Measurements from ENCODE around the gene CASQ2. TPM values are rescaled to one million over a fixed set of nuclear protein-coding genes. Genes with fewer than 3 reads are reported as not detected.

Gene CASQ2
- total RNA-seq, 4 donors from 2014 or later = 5.9 to 11.2 (median 9.4) TPM

DNA sequence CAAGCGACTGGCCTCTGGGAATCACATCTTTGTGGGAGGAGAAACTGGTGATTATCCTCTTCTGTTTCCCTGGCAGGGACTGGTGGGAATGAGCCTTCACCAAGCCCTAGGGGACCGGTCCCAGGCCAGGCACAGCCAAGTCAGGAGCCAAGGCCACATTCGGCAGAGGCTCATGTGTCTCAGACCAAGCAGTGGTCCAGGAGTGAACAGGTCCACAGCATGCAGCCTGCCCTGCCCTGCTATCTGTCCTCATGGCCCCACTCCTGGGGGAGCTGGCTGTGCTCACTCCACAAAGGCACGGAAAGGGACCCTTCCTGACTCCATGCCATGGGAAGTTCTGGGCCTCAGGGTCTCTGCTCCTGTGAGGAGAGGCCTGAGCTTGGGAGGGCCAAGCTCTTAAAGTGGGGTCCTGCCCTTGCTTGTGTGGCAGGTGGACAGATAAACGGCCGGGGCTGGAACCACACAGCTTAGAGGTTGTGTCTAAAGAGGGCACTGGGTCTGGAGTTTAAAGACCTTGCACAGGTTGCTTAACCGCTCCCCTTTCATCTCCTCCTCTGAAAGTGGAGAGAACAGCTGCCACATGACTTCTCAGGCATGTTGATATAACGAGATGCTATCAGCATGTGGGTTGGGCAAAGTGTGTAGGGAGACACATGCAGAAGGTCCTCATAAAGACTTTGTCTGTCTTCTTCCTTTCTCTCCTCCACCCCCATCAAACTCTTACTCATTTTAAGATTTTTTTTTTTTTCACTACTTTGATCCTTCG is 57.5 kb downstream of the CASQ2 start:
- TF ChIP-seq EP300 (IDR thresholded peaks at IDR 0.05; ENCODE audit: low read depth) = no peak
- TF ChIP-seq POLR2A (IDR thresholded peaks at IDR 0.05) = no peak
- TF ChIP-seq CTCF (IDR thresholded peaks at IDR 0.05) = no peak
- TF ChIP-seq POLR2AphosphoS5 (IDR thresholded peaks at IDR 0.05) = no peak
- DNase-seq = no peak
- 0 to 60% methylated on average over 1 to 9 of the region's 9 CpGs for WGBS, 2 donors (ENCODE audit: low coverage in 1 of 2)
- no peaks in the 10 kb centered on the region for H3K9me3 ChIP-seq
- no peaks in the 10 kb centered on the region for H3K27me3 ChIP-seq
- no peak overlapping the region for H3K27ac ChIP-seq
- intact Hi-C loops (cut with DNase I; ENCODE audit: low total_unique reads) = loop anchor here (5.0 kb wide), 1 partner anchor 611 kb away; no protein-coding TSS in a partner anchor
- no peaks in the 10 kb centered on the region for H3K4me1 ChIP-seq
- no peaks in the 10 kb centered on the region for H3K36me3 ChIP-seq
- in situ Hi-C loops (cut with MboI; ENCODE audit: low pct_ligation_motif_present in 1 of 4, low pct_unique_long_range_greater_than_20kb in 1 of 4, low sequenced_read_pairs in 3 of 4) = loop anchor here in 1 of 4 donors (10.0 kb wide), 1 partner anchor 54 kb away; the partner anchor contains the start of gene CASQ2
- no peak overlapping the region for H3K4me3 ChIP-seq

DNA sequence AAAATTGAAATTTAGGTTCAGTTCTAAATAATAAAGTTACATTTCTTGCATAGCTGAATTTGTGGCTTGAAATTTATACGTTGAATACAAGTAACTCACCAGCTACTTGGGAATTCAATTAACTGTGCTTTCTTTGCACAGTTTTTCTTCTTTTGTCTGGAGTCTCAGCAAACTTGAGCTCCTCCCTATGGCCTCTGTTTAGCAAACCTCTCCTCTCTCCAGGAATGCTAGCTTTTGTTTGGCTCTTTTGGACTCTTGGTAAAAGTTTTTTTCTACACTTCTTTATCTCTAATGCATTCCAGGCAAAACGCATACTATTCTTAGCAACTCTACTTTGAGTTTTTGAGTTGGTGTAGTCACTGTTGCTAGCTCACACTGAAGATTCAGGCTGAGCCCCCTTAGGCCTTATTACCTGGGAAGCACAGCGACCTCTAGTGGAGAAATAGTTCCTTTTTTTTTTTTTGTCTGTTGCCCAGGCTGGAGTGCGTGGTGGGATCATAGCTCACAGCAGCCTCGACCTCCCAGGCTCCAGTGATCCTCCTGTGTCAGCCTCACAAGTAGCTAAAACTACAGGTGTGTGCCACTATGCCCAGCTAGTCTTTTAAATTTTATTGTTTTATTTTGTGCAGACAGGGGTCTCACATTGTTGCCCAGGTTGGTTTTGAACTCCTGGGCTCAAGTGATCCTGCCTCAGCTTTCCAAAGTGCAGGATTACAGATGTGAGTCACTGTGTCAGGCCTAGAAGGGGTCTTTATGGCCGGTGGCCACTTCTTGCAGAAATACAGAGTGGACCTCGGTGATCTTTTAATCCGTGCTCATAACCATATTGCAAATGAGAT is 61.7 kb downstream of the CASQ2 start:
- Histone ChIP-seq H3K4me1 (no peaks in the 10 kb centered on the region), H3K9me3 (no peaks in the 10 kb centered on the region), H3K4me3 (no peak overlapping the region), H3K27me3 (no peaks in the 10 kb centered on the region), H3K36me3 (no peaks in the 10 kb centered on the region), H3K27ac (no peak overlapping the region)
- TF ChIP-seq CTCF (IDR thresholded peaks at IDR 0.05) = peak; percentile 59 to 71 (median 68)
- TF ChIP-seq POLR2A (IDR thresholded peaks at IDR 0.05) = no peak
- in situ Hi-C loops (cut with MboI; ENCODE audit: low pct_ligation_motif_present in 1 of 4, low pct_unique_long_range_greater_than_20kb in 1 of 4, low sequenced_read_pairs in 3 of 4) (loop anchor here (5.0 to 10.0 kb wide), 4 partner anchors 90 to 100 kb away; no protein-coding TSS in a partner anchor), intact Hi-C loops (cut with DNase I; ENCODE audit: low total_unique reads) (loop anchor here (5.0 kb wide), 1 partner anchor 100 kb away; no protein-coding TSS in a partner anchor)
- no peak for DNase-seq
- WGBS, 2 donors (ENCODE audit: low coverage in 1 of 2) = 35 to 48% methylated on average over 5 to 8 of the region's 8 CpGs

- in situ Hi-C loops (cut with MboI; ENCODE audit: low pct_ligation_motif_present in 1 of 4, low pct_unique_long_range_greater_than_20kb in 1 of 4, low sequenced_read_pairs in 3 of 4) = loop anchor here (5.0 to 10.0 kb wide), 4 partner anchors 89 to 99 kb away; no protein-coding TSS in a partner anchor
- TF ChIP-seq CTCF (IDR thresholded peaks at IDR 0.05) (no peak), POLR2AphosphoS5 (IDR thresholded peaks at IDR 0.05) (no peak), EP300 (IDR thresholded peaks at IDR 0.05; ENCODE audit: low read depth) (no peak), POLR2A (IDR thresholded peaks at IDR 0.05) (no peak)
- intact Hi-C loops (cut with DNase I; ENCODE audit: low total_unique reads) = loop anchor here (5.0 kb wide), 1 partner anchor 99 kb away; no protein-coding TSS in a partner anchor
- whole genome bisulfite sequencing, 2 donors (ENCODE audit: low coverage in 1 of 2) = 56 to 82% methylated on average over 1 to 9 of the region's 9 CpGs
- H3K27me3 ChIP-seq = no peaks in the 10 kb centered on the region
- H3K27ac ChIP-seq = no peak overlapping the region
- H3K4me3 ChIP-seq = no peak overlapping the region
- H3K9me3 ChIP-seq = no peaks in the 10 kb centered on the region
- DNase-seq = no peak
- H3K4me1 ChIP-seq = no peaks in the 10 kb centered on the region
- H3K36me3 ChIP-seq = no peaks in the 10 kb centered on the region
These were observed 62.6 kb downstream of the CASQ2 start for GRCh38 chr1:115705963-115706362.

All from transverse colon (tissue), 4 donors.